GM18505 (cell line): Measurements from ENCODE around the gene KRT8.

Source experiments
- ATAC-seq: cut with Tn5 transposase; IDR thresholded peaks from one replicate; pipeline ENCODE4 v1.9.1; 2021; ENCODE audit not compliant: unreplicated experiment
- POLR2A ChIP-seq: IDR thresholded peaks from 4 replicates; pipeline ENCODE4 v1.6.1; 2011; ENCODE audit warnings: borderline replicate concordance; ENCODE audit not compliant: insufficient read depth, insufficient read length; ENCODE audit errors: extremely low read depth

Gene KRT8

GRCh38 chr12:52916216-52916615 is 11.3 kb upstream of the KRT8 start:
- TF ChIP-seq POLR2A = no peak
- no peak for ATAC-seq

GRCh38 chr12:52915637-52916036 is 10.8 kb upstream of the KRT8 start:
- no peak for ATAC-seq
- TF ChIP-seq POLR2A = no peak

GRCh38 chr12:52914576-52915121 is 9.8 kb upstream of the KRT8 start:
- no peak for ATAC-seq
- no peak for TF ChIP-seq POLR2A

GRCh38 chr12:52913431-52913821 is 8.6 kb upstream of the KRT8 start:
- no peak for ATAC-seq
- TF ChIP-seq POLR2A = no peak

- no peak for ATAC-seq
- no peak for TF ChIP-seq POLR2A
Measured at GRCh38 chr12:52912711-52913430, 8.0 kb upstream of the KRT8 start.

- no peak for ATAC-seq
- no peak for TF ChIP-seq POLR2A
Measured at GRCh38 chr12:52910248-52910883, 5.5 kb upstream of the KRT8 start.

GRCh38 chr12:52909796-52910195 is 4.9 kb upstream of the KRT8 start:
- TF ChIP-seq POLR2A = no peak
- ATAC-seq = no peak

GRCh38 chr12:52909331-52909730 is 4.5 kb upstream of the KRT8 start:
- no peak for TF ChIP-seq POLR2A
- ATAC-seq = no peak

- no peak for ATAC-seq
- TF ChIP-seq POLR2A = no peak
Measured at GRCh38 chr12:52907092-52907810, 2.4 kb upstream of the KRT8 start.

GRCh38 chr12:52906191-52906601 is 1.3 kb upstream of the KRT8 start:
- ATAC-seq = no peak
- no peak for TF ChIP-seq POLR2A

- peak; percentile 60 for ATAC-seq
- no peak for TF ChIP-seq POLR2A
Measured at GRCh38 chr12:52903855-52904508, 894 bp downstream of the KRT8 start.

GRCh38 chr12:52903285-52903854 is 1.5 kb downstream of the KRT8 start:
- TF ChIP-seq POLR2A = no peak
- ATAC-seq = peak; percentile 40
